Measurements from ENCODE around the gene FEZ2. TPM values are rescaled to one million over a fixed set of nuclear protein-coding genes. Genes with fewer than 3 reads are reported as not detected.

The FEZ2 gene
- total RNA-seq, 1 experiment from 2014 or later, result 51.1 TPM

- Histone ChIP-seq H3K36me3 (ENCODE audit: control insufficient read depth, insufficient read depth, low read length) (0 out of 2 replicates have a peak, but pooled peaks cover 4% of the 10 kb centered on the region), H3K27me3 (ENCODE audit: control insufficient read depth, insufficient read depth, low read length) (no peaks in the 10 kb centered on the region), H3K9me3 (ENCODE audit: control insufficient read depth, insufficient read depth, low read depth, low read length) (no peaks in the 10 kb centered on the region), H3K4me1 (ENCODE audit: control insufficient read depth, insufficient read depth, low read length) (peaks cover 85% of the 10 kb centered on the region), H3K27ac (ENCODE audit: low read length) (peak overlapping the region; percentile 99), H3K4me3 (ENCODE audit: low read depth in 2 of 2, low read length in 2 of 2) (0 out of 4 replicates have a peak overlapping the region, but pooled peaks of 1 of the 2 experiments have one; percentile 2)
- CTCF ChIA-PET, result interaction anchor here (0.9 kb wide), 1 partner anchor 100 kb away, joined by 3 read pairs; no protein-coding TSS in a partner anchor
- ATAC-seq (no peak), DNase-seq (ENCODE audit: low read depth, low spot score) (no peak)
- in situ Hi-C loops (cut with HindIII; ENCODE audit: low pct_unique_long_range_greater_than_20kb, low sequenced_read_pairs) (no loop called here), intact Hi-C loops (cut with micrococcal nuclease; ENCODE audit: unreplicated experiment) (loop anchor here (5.0 to 10.0 kb wide), 2 partner anchors 98 to 220 kb away; no protein-coding TSS in a partner anchor)
- POLR2A ChIA-PET, result no interaction called here
- TF ChIP-seq POLR2AphosphoS5 (IDR thresholded peaks at IDR 0.05; ENCODE audit: low read depth, low read length) (no peak), CTCF (IDR thresholded peaks at IDR 0.05) (no peak), SIN3A (IDR thresholded peaks at IDR 0.05; ENCODE audit: borderline replicate concordance, insufficient read depth, low read depth, low read length) (no peak), TCF7L2 (IDR thresholded peaks at IDR 0.05; ENCODE audit: low read depth, low read length) (no peak), REST (IDR thresholded peaks at IDR 0.05; ENCODE audit: insufficient read depth in 1 of 2, low read depth in 2 of 2, low read length in 1 of 2) (no peak)
- BruUV-seq (replicated peaks), result no TSS peak
Measured at GRCh38 chr2:36564377-36564930, 33.5 kb downstream of the FEZ2 start.

- no peak for TF ChIP-seq REST (IDR thresholded peaks at IDR 0.05; ENCODE audit: insufficient read depth in 1 of 2, low read depth in 2 of 2, low read length in 1 of 2)
- TF ChIP-seq SIN3A (IDR thresholded peaks at IDR 0.05; ENCODE audit: borderline replicate concordance, insufficient read depth, low read depth, low read length), result no peak
- no peak for TF ChIP-seq CTCF (IDR thresholded peaks at IDR 0.05)
- no peak for TF ChIP-seq POLR2AphosphoS5 (IDR thresholded peaks at IDR 0.05; ENCODE audit: low read depth, low read length)
- no peak for TF ChIP-seq TCF7L2 (IDR thresholded peaks at IDR 0.05; ENCODE audit: low read depth, low read length)
- H3K9me3 ChIP-seq (ENCODE audit: control insufficient read depth, insufficient read depth, low read depth, low read length), result no peaks in the 10 kb centered on the region
- peaks cover 86% of the 10 kb centered on the region for H3K4me1 ChIP-seq (ENCODE audit: control insufficient read depth, insufficient read depth, low read length)
- CTCF ChIA-PET, result interaction anchor here (1.2 kb wide), 1 partner anchor 101 kb away, joined by 3 read pairs; no protein-coding TSS in a partner anchor
- peaks cover 12% of the 10 kb centered on the region; the same call in 1 of the 2 replicates for H3K36me3 ChIP-seq (ENCODE audit: control insufficient read depth, insufficient read depth, low read length)
- no peak for DNase-seq (ENCODE audit: low read depth, low spot score)
- no peaks in the 10 kb centered on the region for H3K27me3 ChIP-seq (ENCODE audit: control insufficient read depth, insufficient read depth, low read length)
- in situ Hi-C loops (cut with HindIII; ENCODE audit: low pct_unique_long_range_greater_than_20kb, low sequenced_read_pairs), result no loop called here
- H3K4me3 ChIP-seq (ENCODE audit: low read depth in 2 of 2, low read length in 2 of 2), result peak overlapping the region in 1 of 2 experiments; percentile 13; a peak in 2 of 4 replicates
- H3K27ac ChIP-seq (ENCODE audit: low read length), result peak overlapping the region; percentile 99
- BruUV-seq (replicated peaks), result no TSS peak
- POLR2A ChIA-PET, result no interaction called here
- no peak for ATAC-seq
- intact Hi-C loops (cut with micrococcal nuclease; ENCODE audit: unreplicated experiment), result loop anchor here (5.0 to 10.0 kb wide), 2 partner anchors 99 to 222 kb away; no protein-coding TSS in a partner anchor
Measured at GRCh38 chr2:36562973-36563532, 34.9 kb downstream of the FEZ2 start.

Measured in Panc1 (cell line).